Measurements from ENCODE around the gene SLC35F4.

SLC35F4 gene

DNA sequence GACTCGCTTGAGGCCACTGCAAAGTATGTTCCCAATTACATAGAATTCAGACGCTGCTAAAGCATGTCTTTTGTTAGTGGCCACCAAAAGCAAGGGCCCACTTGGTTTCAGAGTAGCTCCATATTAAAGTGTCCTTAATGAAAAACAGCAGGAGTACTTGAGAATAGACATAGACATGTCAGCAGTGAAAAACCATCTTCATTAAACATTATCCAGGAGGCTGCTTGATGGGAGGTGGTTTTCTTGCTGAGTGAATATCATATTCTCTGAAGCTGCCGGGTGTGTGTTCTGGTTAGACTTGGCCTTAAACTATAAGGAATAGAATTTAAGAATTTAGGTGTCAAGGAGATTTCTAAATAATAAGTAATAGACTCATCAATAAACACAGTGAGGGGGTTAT, 292.7 kb downstream of the SLC35F4 start:
- H3K79me2 ChIP-seq (ENCODE audit: low read length): no peaks in the 10 kb centered on the region
- no peaks in the 10 kb centered on the region for H3K9me2 ChIP-seq (replicated peaks; ENCODE audit: insufficient read depth, low read length)
- no peaks in the 10 kb centered on the region for H3K36me3 ChIP-seq (replicated peaks; ENCODE audit: insufficient read depth, low read length)
- no peaks in the 10 kb centered on the region for H4K20me1 ChIP-seq (ENCODE audit: insufficient read depth, low read length)
- H3K4me1 ChIP-seq (ENCODE audit: low read length): no peaks in the 10 kb centered on the region
- H3K4me3 ChIP-seq (ENCODE audit: low read length): no peak overlapping the region
- H3K9ac ChIP-seq (ENCODE audit: low read length): no peak overlapping the region
- no peak overlapping the region for H3K27ac ChIP-seq (ENCODE audit: low read length)
- no peaks in the 10 kb centered on the region for H3K27me3 ChIP-seq (replicated peaks; ENCODE audit: insufficient read depth, low read length)
- no peak overlapping the region for H2AFZ ChIP-seq (ENCODE audit: low read length)
- no peak for DNase-seq
- H3K4me2 ChIP-seq (ENCODE audit: low read depth, low read length): no peak overlapping the region
- no peaks in the 10 kb centered on the region for H3K9me3 ChIP-seq (replicated peaks; ENCODE audit: insufficient read depth, low read length)
- no peaks in the 10 kb centered on the region for H3F3A ChIP-seq (ENCODE audit: insufficient read depth, low read length)
- TF ChIP-seq, protein P1, sequence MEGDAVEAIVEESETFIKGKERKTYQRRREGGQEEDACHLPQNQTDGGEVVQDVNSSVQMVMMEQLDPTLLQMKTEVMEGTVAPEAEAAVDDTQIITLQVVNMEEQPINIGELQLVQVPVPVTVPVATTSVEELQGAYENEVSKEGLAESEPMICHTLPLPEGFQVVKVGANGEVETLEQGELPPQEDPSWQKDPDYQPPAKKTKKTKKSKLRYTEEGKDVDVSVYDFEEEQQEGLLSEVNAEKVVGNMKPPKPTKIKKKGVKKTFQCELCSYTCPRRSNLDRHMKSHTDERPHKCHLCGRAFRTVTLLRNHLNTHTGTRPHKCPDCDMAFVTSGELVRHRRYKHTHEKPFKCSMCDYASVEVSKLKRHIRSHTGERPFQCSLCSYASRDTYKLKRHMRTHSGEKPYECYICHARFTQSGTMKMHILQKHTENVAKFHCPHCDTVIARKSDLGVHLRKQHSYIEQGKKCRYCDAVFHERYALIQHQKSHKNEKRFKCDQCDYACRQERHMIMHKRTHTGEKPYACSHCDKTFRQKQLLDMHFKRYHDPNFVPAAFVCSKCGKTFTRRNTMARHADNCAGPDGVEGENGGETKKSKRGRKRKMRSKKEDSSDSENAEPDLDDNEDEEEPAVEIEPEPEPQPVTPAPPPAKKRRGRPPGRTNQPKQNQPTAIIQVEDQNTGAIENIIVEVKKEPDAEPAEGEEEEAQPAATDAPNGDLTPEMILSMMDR (IDR thresholded peaks at IDR 0.05; ENCODE audit: low read length): no peak
- TF ChIP-seq EZH2 (optimal IDR thresholded peaks at IDR 0.05; ENCODE audit: low read depth, low read length): no peak
- no peak for TF ChIP-seq EZH2phosphoT487 (IDR thresholded peaks at IDR 0.05; ENCODE audit: low read length)

DNA sequence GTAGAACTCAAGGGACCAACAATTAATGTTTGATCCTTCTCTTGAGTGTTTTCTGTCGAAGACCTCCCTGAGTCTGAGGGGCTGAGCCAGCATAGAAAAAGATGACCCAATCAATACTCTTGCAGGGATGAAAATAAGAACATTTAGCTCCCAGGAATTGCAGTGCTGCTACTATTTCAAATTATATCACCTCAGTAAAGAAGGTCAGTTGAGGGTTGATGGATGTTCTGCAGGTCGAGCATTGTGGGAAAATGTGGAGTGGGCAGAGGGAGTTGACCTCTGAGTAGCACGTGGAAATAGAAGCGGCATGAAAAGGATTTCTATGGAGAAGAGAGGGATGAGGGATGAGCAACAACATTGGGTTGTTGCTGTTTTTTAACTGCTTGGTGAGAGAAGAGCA, 297.3 kb downstream of the SLC35F4 start:
- Histone ChIP-seq H3K36me3 (replicated peaks; ENCODE audit: insufficient read depth, low read length) (no peaks in the 10 kb centered on the region), H3K9ac (ENCODE audit: low read length) (no peak overlapping the region), H3K27me3 (replicated peaks; ENCODE audit: insufficient read depth, low read length) (no peaks in the 10 kb centered on the region), H3K4me3 (ENCODE audit: low read length) (no peak overlapping the region), H3K4me1 (ENCODE audit: low read length) (no peaks in the 10 kb centered on the region), H3K27ac (ENCODE audit: low read length) (no peak overlapping the region), H3F3A (ENCODE audit: insufficient read depth, low read length) (no peaks in the 10 kb centered on the region), H3K4me2 (ENCODE audit: low read depth, low read length) (no peak overlapping the region), H3K79me2 (ENCODE audit: low read length) (no peaks in the 10 kb centered on the region), H3K9me3 (replicated peaks; ENCODE audit: insufficient read depth, low read length) (no peaks in the 10 kb centered on the region), H3K9me2 (replicated peaks; ENCODE audit: insufficient read depth, low read length) (no peaks in the 10 kb centered on the region), H4K20me1 (ENCODE audit: insufficient read depth, low read length) (no peaks in the 10 kb centered on the region), H2AFZ (ENCODE audit: low read length) (no peak overlapping the region)
- DNase-seq: no peak
- TF ChIP-seq EZH2phosphoT487 (IDR thresholded peaks at IDR 0.05; ENCODE audit: low read length): no peak
- TF ChIP-seq, protein P1 (IDR thresholded peaks at IDR 0.05; ENCODE audit: low read length): no peak
- TF ChIP-seq EZH2 (optimal IDR thresholded peaks at IDR 0.05; ENCODE audit: low read depth, low read length): no peak

GRCh38 chr14:57567220-57567619, 298.7 kb downstream of the SLC35F4 start:
- H3K9ac ChIP-seq (ENCODE audit: low read length): no peak overlapping the region
- H3K27me3 ChIP-seq (replicated peaks; ENCODE audit: insufficient read depth, low read length): no peaks in the 10 kb centered on the region

More at GRCh38 chr14:57567220-57567619, 298.7 kb downstream of the SLC35F4 start:
- Histone ChIP-seq H2AFZ (ENCODE audit: low read length) (no peak overlapping the region), H3K27ac (ENCODE audit: low read length) (no peak overlapping the region), H3K9me2 (replicated peaks; ENCODE audit: insufficient read depth, low read length) (no peaks in the 10 kb centered on the region), H4K20me1 (ENCODE audit: insufficient read depth, low read length) (no peaks in the 10 kb centered on the region), H3K4me3 (ENCODE audit: low read length) (no peak overlapping the region), H3K9me3 (replicated peaks; ENCODE audit: insufficient read depth, low read length) (no peaks in the 10 kb centered on the region), H3K79me2 (ENCODE audit: low read length) (no peaks in the 10 kb centered on the region), H3K4me1 (ENCODE audit: low read length) (no peaks in the 10 kb centered on the region), H3K4me2 (ENCODE audit: low read depth, low read length) (no peak overlapping the region), H3K36me3 (replicated peaks; ENCODE audit: insufficient read depth, low read length) (no peaks in the 10 kb centered on the region), H3F3A (ENCODE audit: insufficient read depth, low read length) (no peaks in the 10 kb centered on the region)
- no peak for DNase-seq
- TF ChIP-seq EZH2 (optimal IDR thresholded peaks at IDR 0.05; ENCODE audit: low read depth, low read length) (no peak), EZH2phosphoT487 (IDR thresholded peaks at IDR 0.05; ENCODE audit: low read length) (no peak)
- TF ChIP-seq, protein P1 (IDR thresholded peaks at IDR 0.05; ENCODE audit: low read length): no peak

Data from MM.1S (cell line).